ENCODE results near the gene CELSR2.

The CELSR2 gene

DNA sequence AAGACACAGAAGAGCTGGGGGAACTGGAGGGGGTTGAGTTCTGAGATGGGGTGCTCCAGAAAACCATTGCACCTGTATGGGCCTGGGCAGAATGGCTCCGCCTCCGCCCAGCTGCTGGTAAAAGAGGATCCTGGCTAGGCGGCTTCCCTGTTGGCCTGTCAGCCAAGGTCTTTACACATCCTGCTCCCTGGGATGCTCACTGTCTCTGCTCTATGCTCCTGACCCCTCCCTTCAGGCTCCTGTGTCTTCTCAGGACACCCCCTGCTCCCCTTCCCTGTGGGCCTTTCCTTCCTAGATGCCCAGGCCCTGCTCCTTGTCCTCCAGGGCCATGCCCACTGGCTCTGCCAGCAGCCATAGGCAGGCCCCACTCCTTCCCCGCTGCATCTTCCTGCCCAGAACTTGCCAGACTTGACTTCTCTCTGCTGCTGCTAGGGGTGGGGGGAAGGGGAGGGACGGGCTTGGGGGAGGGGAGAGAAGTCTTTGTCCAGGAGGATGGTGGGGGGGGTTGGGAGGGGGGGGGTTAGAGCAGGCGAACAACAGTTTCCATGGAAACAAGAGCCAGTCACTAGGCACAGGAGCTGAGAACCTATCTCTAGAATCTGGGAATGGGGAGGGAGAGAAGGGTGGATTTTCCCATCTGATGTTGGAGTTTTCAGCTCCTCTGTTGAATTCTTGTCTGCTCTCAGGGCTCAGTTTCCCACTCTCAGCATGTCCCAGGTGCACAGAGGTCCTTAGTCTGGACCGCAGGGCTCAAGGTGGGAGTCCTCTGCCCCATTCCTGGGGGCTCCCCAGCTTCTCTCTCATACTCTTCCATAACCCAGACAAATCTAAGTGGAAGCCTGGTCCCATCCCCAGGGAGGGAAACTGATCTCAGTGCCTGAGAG is 10.6 kb downstream of the CELSR2 start:
- H3K27ac Mint-ChIP-seq: peak overlapping the region; percentile 47
- no peaks in the 10 kb centered on the region for H3K9me3 Mint-ChIP-seq
- no peak for ATAC-seq (replicated peaks)
- peaks cover 20% of the 10 kb centered on the region in 2 donors for H3K27me3 Mint-ChIP-seq
- H3K4me3 Mint-ChIP-seq: no peak overlapping the region
- DNase-seq: no peak
- no peaks in the 10 kb centered on the region for H3K36me3 Mint-ChIP-seq
- H3K4me1 Mint-ChIP-seq: peaks cover 6 to 11% of the 10 kb centered on the region in 2 donors

DNA sequence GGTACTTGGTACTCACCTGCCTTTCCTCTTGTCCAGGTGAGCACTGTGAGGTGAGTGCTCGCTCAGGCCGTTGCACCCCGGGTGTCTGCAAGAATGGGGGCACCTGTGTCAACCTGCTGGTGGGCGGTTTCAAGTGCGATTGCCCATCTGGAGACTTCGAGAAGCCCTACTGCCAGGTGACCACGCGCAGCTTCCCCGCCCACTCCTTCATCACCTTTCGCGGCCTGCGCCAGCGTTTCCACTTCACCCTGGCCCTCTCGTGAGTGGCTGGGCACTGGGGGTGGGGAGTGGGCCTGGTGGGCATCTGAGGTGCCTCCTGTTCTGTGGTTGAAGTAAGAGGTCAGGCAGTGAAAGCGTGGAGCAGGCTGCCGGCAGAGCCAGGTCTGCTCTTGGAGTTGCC is 11.7 kb downstream of the CELSR2 start:
- ATAC-seq (replicated peaks) (no peak), DNase-seq (no peak)
- H3K4me3 Mint-ChIP-seq: no peak overlapping the region
- no peak overlapping the region for H3K27ac Mint-ChIP-seq
- peaks cover 10 to 13% of the 10 kb centered on the region in 2 donors for H3K27me3 Mint-ChIP-seq
- peaks cover 6 to 11% of the 10 kb centered on the region in 2 donors for H3K4me1 Mint-ChIP-seq
- no peaks in the 10 kb centered on the region for H3K36me3 Mint-ChIP-seq
- no peaks in the 10 kb centered on the region for H3K9me3 Mint-ChIP-seq

DNA sequence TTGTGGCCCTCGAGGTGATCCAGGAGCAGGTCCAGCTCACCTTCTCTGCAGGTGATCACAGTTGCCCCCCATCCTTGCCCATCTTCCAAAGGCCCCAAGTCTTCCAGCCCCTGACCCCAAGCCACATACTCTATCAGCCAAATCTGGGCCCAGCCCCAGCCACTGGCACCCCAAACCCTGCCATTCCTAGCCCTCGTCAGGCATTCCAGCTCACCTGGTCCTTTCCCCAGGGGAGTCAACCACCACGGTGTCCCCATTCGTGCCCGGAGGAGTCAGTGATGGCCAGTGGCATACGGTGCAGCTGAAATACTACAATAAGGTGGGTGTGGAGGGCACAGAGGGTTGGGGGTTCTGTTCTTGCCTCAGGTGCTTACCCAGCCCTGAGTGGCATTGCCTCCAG is 12.2 kb downstream of the CELSR2 start:
- no peak for DNase-seq
- Mint-ChIP-seq H3K36me3 (no peaks in the 10 kb centered on the region), H3K9me3 (no peaks in the 10 kb centered on the region), H3K27me3 (peaks cover 10 to 13% of the 10 kb centered on the region in 2 donors), H3K4me1 (peaks cover 6 to 11% of the 10 kb centered on the region in 2 donors), H3K4me3 (no peak overlapping the region), H3K27ac (no peak overlapping the region)
- ATAC-seq (replicated peaks): no peak

DNA sequence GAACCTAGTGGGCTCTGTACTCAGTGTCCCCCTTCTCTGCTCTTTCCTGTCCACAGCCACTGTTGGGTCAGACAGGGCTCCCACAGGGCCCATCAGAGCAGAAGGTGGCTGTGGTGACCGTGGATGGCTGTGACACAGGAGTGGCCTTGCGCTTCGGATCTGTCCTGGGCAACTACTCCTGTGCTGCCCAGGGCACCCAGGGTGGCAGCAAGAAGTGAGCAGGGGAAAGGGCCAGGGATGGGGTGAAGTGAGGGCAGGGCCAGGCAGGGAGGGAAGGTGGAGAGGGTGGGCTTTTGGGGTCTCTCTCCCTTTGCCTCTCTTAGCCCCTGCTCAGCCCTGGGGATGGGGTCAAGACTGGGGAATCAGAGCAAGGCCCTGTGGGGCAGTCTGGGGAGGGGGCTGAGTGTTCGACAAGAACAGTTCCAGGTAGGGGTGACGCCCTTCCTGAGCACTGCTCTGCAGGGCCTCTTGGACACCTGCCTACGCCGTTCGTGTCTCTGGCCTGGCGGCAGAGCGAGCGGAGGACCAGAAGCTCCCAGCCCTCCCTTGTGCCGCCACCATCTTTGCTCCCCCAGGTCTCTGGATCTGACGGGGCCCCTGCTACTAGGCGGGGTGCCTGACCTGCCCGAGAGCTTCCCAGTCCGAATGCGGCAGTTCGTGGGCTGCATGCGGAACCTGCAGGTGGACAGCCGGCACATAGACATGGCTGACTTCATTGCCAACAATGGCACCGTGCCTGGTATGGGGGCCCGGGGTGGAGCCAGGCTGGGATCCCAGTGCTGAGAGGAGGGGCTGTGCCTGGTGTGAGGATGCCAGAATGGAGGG is 13.1 kb downstream of the CELSR2 start:
- no peaks in the 10 kb centered on the region for H3K9me3 Mint-ChIP-seq
- no peak overlapping the region for H3K4me3 Mint-ChIP-seq
- H3K27me3 Mint-ChIP-seq: peaks cover 10 to 13% of the 10 kb centered on the region in 2 donors
- peaks cover 6 to 11% of the 10 kb centered on the region in 2 donors for H3K4me1 Mint-ChIP-seq
- H3K36me3 Mint-ChIP-seq: no peaks in the 10 kb centered on the region
- ATAC-seq (replicated peaks) (no peak), DNase-seq (no peak)
- H3K27ac Mint-ChIP-seq: no peak overlapping the region

GRCh38 chr1:109263234-109263596 is 13.9 kb downstream of the CELSR2 start:
- Mint-ChIP-seq H3K27me3 (peaks cover 10 to 13% of the 10 kb centered on the region in 2 donors), H3K4me3 (no peak overlapping the region), H3K27ac (no peak overlapping the region), H3K36me3 (no peaks in the 10 kb centered on the region), H3K4me1 (peaks cover 7 to 11% of the 10 kb centered on the region in 2 donors), H3K9me3 (no peaks in the 10 kb centered on the region)
- ATAC-seq (replicated peaks): peak; percentile 5 to 10
- DNase-seq: no peak

DNA sequence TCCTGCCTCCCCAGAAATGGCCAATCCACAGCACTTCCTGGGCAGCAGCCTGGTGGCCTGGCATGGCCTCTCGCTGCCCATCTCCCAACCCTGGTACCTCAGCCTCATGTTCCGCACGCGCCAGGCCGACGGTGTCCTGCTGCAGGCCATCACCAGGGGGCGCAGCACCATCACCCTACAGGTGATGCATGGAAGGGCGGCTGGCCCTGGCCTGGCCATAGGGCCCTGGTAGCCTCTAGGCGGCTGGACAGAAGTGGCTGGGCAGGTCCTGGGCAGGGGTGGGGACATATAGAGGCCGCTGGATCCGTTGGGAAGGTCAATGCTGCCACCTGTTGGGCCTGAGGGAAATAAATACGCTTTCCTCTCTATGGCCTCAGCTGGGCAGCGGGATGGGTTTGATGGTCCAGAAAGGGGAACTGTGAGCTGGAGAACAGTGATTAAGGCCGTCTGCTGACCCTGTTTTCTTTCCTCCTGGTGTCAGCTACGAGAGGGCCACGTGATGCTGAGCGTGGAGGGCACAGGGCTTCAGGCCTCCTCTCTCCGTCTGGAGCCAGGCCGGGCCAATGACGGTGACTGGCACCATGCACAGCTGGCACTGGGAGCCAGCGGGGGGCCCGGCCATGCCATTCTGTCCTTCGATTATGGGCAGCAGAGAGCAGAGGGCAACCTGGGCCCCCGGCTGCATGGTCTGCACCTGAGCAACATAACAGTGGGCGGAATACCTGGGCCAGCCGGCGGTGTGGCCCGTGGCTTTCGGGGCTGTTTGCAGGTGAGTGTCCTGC is 14.4 kb downstream of the CELSR2 start:
- H3K27ac Mint-ChIP-seq: peak overlapping the region; percentile 16
- H3K4me3 Mint-ChIP-seq: no peak overlapping the region
- ATAC-seq (replicated peaks): peak; percentile 94 to 98
- no peaks in the 10 kb centered on the region for H3K36me3 Mint-ChIP-seq
- peak; percentile 66 for DNase-seq
- peaks cover 7 to 11% of the 10 kb centered on the region in 2 donors for H3K4me1 Mint-ChIP-seq
- H3K9me3 Mint-ChIP-seq: no peaks in the 10 kb centered on the region
- H3K27me3 Mint-ChIP-seq: peaks cover 10 to 13% of the 10 kb centered on the region in 2 donors

DNA sequence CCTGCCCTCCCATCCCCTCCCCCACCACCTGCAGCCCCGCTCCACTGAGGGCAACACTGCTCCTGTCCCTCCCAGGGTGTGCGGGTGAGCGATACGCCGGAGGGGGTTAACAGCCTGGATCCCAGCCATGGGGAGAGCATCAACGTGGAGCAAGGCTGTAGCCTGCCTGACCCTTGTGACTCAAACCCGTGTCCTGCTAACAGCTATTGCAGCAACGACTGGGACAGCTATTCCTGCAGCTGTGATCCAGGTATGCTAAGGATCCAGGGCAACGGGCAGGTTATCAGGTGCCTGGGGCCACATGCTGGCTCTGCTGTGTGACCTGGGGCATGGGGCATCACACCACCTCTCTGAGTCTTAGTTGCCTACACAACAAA is 15.0 kb downstream of the CELSR2 start:
- peaks cover 7 to 11% of the 10 kb centered on the region in 2 donors for H3K4me1 Mint-ChIP-seq
- DNase-seq (no peak), ATAC-seq (replicated peaks) (no peak)
- H3K4me3 Mint-ChIP-seq: no peak overlapping the region
- H3K9me3 Mint-ChIP-seq: no peaks in the 10 kb centered on the region
- peaks cover 10 to 13% of the 10 kb centered on the region in 2 donors for H3K27me3 Mint-ChIP-seq
- H3K27ac Mint-ChIP-seq: no peak overlapping the region
- H3K36me3 Mint-ChIP-seq: no peaks in the 10 kb centered on the region

DNA sequence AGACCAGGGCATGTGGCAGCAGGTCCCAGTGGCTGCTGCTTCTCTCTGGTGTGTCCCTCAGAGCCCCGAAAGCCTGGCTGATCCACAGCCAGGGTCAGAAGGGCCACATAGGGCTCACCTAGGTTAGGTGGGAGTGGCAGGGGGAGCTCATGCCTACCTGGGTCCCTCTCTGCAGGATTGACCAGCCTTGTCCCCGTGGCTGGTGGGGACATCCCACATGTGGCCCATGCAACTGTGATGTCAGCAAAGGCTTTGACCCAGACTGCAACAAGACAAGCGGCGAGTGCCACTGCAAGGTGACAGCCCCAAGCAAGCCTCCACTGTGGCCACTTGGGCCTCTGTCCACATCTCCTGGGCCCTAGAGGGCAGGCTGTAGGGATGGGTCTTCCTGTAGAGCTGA is 15.7 kb downstream of the CELSR2 start:
- peaks cover 7 to 11% of the 10 kb centered on the region in 2 donors for H3K4me1 Mint-ChIP-seq
- no peaks in the 10 kb centered on the region for H3K36me3 Mint-ChIP-seq
- no peak overlapping the region for H3K27ac Mint-ChIP-seq
- no peak for ATAC-seq (replicated peaks)
- H3K4me3 Mint-ChIP-seq: no peak overlapping the region
- no peaks in the 10 kb centered on the region for H3K9me3 Mint-ChIP-seq
- H3K27me3 Mint-ChIP-seq: peaks cover 10 to 13% of the 10 kb centered on the region in 2 donors
- DNase-seq: no peak

DNA sequence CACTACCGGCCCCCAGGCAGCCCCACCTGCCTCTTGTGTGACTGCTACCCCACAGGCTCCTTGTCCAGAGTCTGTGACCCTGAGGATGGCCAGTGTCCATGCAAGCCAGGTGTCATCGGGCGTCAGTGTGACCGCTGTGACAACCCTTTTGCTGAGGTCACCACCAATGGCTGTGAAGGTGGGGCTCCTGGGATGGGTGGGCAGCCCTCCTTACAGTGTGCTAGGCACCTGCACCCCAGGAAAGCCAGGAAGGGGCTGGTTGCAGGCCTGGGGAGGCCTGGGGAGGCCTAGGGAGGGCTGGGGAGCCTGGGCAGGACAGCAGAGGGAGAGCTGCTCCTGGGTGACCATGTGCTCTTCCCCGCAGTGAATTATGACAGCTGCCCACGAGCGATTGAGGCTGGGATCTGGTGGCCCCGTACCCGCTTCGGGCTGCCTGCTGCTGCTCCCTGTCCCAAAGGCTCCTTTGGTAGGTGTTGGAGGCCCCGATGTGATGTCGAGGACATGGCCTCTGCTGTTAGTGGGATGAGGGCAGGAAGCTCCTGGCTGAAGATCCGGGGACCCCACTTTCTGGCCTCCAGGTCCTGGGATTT is 16.5 kb downstream of the CELSR2 start:
- peaks cover 7 to 11% of the 10 kb centered on the region in 2 donors for H3K4me1 Mint-ChIP-seq
- H3K9me3 Mint-ChIP-seq: no peaks in the 10 kb centered on the region
- H3K4me3 Mint-ChIP-seq: no peak overlapping the region
- ATAC-seq (replicated peaks): no peak
- no peak overlapping the region for H3K27ac Mint-ChIP-seq
- no peak for DNase-seq
- peaks cover 10 to 13% of the 10 kb centered on the region in 2 donors for H3K27me3 Mint-ChIP-seq
- no peaks in the 10 kb centered on the region for H3K36me3 Mint-ChIP-seq

DNA sequence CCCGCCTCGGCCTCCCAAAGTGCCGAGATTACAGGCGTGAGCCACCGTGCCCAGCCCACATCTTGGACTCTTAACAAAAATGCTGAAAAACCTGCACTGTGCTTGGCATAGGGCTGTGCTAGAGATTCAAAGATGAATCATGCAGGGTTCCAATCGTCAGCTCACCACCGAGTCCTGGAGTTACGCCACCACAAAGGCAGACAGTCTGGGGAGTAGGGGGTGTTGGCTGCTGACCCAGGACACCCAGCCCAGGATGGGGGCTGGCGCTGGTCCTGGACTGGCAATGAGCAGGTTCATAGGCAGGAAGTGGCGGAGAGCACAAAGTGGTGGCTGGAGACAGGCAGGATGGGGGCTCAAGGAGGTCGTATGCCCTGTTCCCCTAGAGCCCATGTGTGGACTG is 17.6 kb downstream of the CELSR2 start:
- no peak overlapping the region for H3K4me3 Mint-ChIP-seq

GRCh38 chr1:109267743-109268300 is 18.5 kb downstream of the CELSR2 start:
- Mint-ChIP-seq H3K4me3 (no peak overlapping the region), H3K27ac (no peak overlapping the region), H3K36me3 (no peaks in the 10 kb centered on the region), H3K9me3 (no peaks in the 10 kb centered on the region), H3K27me3 (peaks cover 10 to 11% of the 10 kb centered on the region in 2 donors), H3K4me1 (peaks cover 7 to 11% of the 10 kb centered on the region in 2 donors)
- ATAC-seq (replicated peaks) (no peak), DNase-seq (no peak)

More for the DNA sequence above, 17.6 kb downstream of the CELSR2 start:
- H3K27me3 Mint-ChIP-seq: peaks cover 10 to 13% of the 10 kb centered on the region in 2 donors
- no peak for DNase-seq
- no peaks in the 10 kb centered on the region for H3K36me3 Mint-ChIP-seq
- no peaks in the 10 kb centered on the region for H3K9me3 Mint-ChIP-seq
- H3K27ac Mint-ChIP-seq: no peak overlapping the region
- ATAC-seq (replicated peaks): no peak
- peaks cover 7 to 11% of the 10 kb centered on the region in 2 donors for H3K4me1 Mint-ChIP-seq

DNA sequence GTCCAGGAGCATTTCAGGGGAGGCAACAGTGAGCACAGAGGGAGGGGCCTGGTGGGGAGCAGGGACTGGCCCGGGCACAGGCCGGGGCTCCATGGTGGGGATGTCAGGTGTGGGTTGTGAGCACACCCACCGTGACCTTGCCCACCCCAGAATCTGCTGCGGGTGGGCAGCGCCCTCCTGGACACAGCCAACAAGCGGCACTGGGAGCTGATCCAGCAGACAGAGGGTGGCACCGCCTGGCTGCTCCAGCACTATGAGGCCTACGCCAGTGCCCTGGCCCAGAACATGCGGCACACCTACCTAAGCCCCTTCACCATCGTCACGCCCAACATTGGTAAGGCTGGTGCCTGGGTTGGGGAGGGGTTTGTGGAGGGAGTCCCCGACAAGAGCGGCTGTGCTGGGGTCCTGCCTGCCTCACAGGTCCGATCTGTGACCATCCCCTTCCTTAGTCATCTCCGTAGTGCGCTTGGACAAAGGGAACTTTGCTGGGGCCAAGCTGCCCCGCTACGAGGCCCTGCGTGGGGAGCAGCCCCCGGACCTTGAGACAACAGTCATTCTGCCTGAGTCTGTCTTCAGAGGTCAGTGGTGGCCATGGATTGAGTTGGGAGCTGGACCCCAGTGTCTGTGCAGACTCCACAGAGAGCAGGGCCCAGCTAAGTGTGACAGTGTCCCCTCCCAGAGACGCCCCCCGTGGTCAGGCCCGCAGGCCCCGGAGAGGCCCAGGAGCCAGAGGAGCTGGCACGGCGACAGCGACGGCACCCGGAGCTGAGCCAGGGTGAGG is 19.3 kb downstream of the CELSR2 start:
- Mint-ChIP-seq H3K9me3 (no peaks in the 10 kb centered on the region), H3K27ac (no peak overlapping the region), H3K4me3 (no peak overlapping the region), H3K36me3 (no peaks in the 10 kb centered on the region), H3K4me1 (peaks cover 3 to 4% of the 10 kb centered on the region in 2 donors), H3K27me3 (peaks cover 2 to 4% of the 10 kb centered on the region in 2 donors)
- no peak for ATAC-seq (replicated peaks)
- DNase-seq: no peak

Measured in stimulated activated naive B cell treated with anti-CD40 and anti-IgM and Interleukin-4, amounts not matched to agents 10 μg/mL and 1 μg/mL and 100 μg/mL, for 72 hours (primary cell).